ENCODE measurements around the gene ABCA2.
A peak's percentile ranks its signal among the peaks of the same experiment; 100 is the strongest.

ABCA2 gene

DNA sequence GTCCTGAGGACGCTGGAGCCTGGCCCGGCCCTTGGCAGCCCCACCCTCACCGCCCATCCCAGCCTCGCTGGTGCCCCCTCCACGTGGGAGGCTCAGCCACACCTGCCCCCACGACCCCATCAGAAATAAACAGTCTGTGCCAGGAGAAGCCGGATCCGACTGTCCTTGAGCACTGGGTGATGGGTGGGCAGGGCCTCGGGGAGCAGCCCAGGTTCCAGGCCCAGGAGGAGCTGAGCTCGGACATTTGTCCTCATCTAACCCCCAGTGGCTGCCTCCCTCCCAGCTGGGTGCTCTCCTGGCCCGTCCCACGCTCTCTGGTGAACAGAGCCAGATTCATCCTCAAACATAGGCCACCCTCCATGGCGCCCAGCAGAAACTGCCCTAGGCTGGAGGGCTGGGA lies 55.3 kb downstream of the ABCA2 start:
- peak; percentile 56 for DNase-seq
- H3K9me3 ChIP-seq (ENCODE audit: severe bottlenecking), result no peaks in the 10 kb centered on the region
- no peak overlapping the region for H3K27ac ChIP-seq
- no peaks in the 10 kb centered on the region for H3K27me3 ChIP-seq (ENCODE audit: insufficient read depth, low read depth, severe bottlenecking)
- no peak overlapping the region for H3K4me3 ChIP-seq (ENCODE audit: low read depth, low read length)
- H3K36me3 ChIP-seq, result no peaks in the 10 kb centered on the region
- TF ChIP-seq CTCF (IDR thresholded peaks at IDR 0.05; ENCODE audit: low read depth, low read length), result no peak

DNA sequence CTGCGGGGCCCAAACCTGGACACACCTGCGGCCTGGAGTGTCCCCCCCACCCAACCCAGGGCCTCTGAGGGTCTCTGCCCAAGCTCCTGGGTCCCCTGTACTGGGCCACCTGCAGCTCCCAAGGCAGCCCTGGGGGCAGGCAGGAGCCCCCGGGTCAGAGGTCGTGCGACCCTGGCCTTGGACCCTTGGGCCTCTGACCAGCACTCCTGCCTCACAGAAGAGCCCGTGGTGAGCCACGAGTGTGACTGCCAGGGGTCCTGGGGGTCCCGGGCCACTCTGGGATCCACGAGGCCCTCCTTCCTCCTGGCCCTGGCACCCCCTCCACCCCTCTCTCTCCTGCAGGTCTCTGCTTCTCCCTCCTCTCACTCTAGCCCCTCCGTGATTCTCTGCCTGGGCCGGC lies 55.7 kb downstream of the ABCA2 start:
- H3K27ac ChIP-seq, result no peak overlapping the region
- no peak for DNase-seq

DNA sequence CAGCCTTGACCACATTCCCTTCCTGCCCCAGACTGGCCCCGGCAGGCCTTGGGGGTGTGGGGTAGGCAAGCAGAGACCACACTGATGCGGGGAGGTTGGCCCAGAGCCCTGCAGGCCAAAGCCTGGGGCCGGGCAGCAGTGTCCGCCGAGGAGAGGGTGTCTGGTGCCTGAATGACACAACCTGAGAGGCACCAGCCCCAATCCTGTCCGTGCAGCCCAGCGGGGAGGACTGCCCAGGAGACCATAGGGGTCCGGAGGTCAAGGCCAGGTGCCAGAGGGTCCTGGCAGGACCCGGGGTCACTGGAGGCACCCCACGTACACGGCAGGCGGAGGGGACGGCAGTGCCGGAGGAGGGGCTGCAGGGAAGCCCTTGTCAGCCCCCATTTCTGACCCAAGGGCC lies 56.3 kb downstream of the ABCA2 start:
- Histone ChIP-seq H3K4me3 (ENCODE audit: low read depth, low read length) (no peak overlapping the region), H3K27ac (no peak overlapping the region), H3K27me3 (ENCODE audit: insufficient read depth, low read depth, severe bottlenecking) (no peaks in the 10 kb centered on the region), H3K9me3 (ENCODE audit: severe bottlenecking) (no peaks in the 10 kb centered on the region), H3K36me3 (no peaks in the 10 kb centered on the region)
- no peak for TF ChIP-seq CTCF (IDR thresholded peaks at IDR 0.05; ENCODE audit: low read depth, low read length)
- DNase-seq, result no peak

More for the DNA sequence above, 55.7 kb downstream of the ABCA2 start:
- no peak for TF ChIP-seq CTCF (IDR thresholded peaks at IDR 0.05; ENCODE audit: low read depth, low read length)
- H3K4me3 ChIP-seq (ENCODE audit: low read depth, low read length), result no peak overlapping the region
- H3K27me3 ChIP-seq (ENCODE audit: insufficient read depth, low read depth, severe bottlenecking), result no peaks in the 10 kb centered on the region
- no peaks in the 10 kb centered on the region for H3K36me3 ChIP-seq
- no peaks in the 10 kb centered on the region for H3K9me3 ChIP-seq (ENCODE audit: severe bottlenecking)

- no peak overlapping the region for H3K27ac ChIP-seq
- H3K9me3 ChIP-seq (ENCODE audit: severe bottlenecking), result no peaks in the 10 kb centered on the region
- no peak overlapping the region for H3K4me3 ChIP-seq (ENCODE audit: low read depth, low read length)
- no peaks in the 10 kb centered on the region for H3K27me3 ChIP-seq (ENCODE audit: insufficient read depth, low read depth, severe bottlenecking)
- no peak for DNase-seq
- TF ChIP-seq CTCF (IDR thresholded peaks at IDR 0.05; ENCODE audit: low read depth, low read length), result no peak
- H3K36me3 ChIP-seq, result no peaks in the 10 kb centered on the region
These were observed 57.7 kb downstream of the ABCA2 start for GRCh38 chr9:136970361-136970760.

DNA sequence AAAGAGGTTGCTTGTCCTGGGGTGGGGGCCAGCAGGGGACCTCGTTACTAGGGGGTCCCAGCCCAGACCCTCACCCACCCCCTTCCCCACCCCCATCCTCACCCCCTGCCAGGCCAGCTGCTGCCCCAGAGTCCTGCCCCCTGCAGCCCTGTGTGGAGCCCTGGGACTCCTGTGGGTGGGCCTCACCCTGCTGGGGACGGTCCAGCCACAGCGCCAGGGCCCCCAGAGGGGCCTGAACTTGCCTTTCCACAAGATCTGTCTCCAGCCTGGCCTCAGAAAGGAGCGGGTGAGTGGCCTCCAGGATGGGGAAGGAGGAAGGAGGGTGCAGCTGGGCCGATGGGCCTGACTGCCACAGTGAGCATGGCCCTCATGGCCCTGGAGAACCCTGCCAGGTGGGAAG lies 58.3 kb downstream of the ABCA2 start:
- TF ChIP-seq CTCF (IDR thresholded peaks at IDR 0.05; ENCODE audit: low read depth, low read length), result no peak
- H3K4me3 ChIP-seq (ENCODE audit: low read depth, low read length), result no peak overlapping the region
- no peak overlapping the region for H3K27ac ChIP-seq
- no peaks in the 10 kb centered on the region for H3K27me3 ChIP-seq (ENCODE audit: insufficient read depth, low read depth, severe bottlenecking)
- H3K36me3 ChIP-seq, result no peaks in the 10 kb centered on the region
- no peak for DNase-seq
- no peaks in the 10 kb centered on the region for H3K9me3 ChIP-seq (ENCODE audit: severe bottlenecking)

DNA sequence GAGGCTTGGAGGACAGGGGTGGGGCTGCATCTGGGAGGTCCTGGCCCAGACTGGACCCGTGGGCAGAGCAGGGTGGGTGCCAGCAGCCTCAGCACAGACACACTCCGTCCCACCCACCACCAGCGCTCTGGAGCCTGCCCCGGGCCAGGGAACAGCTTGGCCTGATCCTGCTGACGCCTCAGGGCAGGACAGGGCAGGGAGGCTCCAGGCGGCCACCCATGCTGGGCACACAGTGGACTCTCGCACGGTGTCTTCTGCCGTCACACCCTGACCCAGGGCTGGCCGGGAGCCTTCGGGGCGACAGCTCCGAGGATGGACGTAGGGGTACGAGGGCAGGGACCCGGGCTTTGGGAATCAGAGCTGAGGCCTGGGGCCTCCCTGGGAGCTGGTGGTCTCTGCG lies 58.9 kb downstream of the ABCA2 start:
- no peaks in the 10 kb centered on the region for H3K9me3 ChIP-seq (ENCODE audit: severe bottlenecking)

More for the DNA sequence above, 58.9 kb downstream of the ABCA2 start:
- no peak overlapping the region for H3K4me3 ChIP-seq (ENCODE audit: low read depth, low read length)
- no peaks in the 10 kb centered on the region for H3K27me3 ChIP-seq (ENCODE audit: insufficient read depth, low read depth, severe bottlenecking)
- H3K27ac ChIP-seq, result no peak overlapping the region
- no peak for DNase-seq
- no peak for TF ChIP-seq CTCF (IDR thresholded peaks at IDR 0.05; ENCODE audit: low read depth, low read length)
- H3K36me3 ChIP-seq, result no peaks in the 10 kb centered on the region
